T follicular helper cell (primary cell): ENCODE data around the gene PNMA8B.

ENCODE experiments used
- DNase-seq: peaks from one replicate; pipeline ENCODE4 v3.0.0-alpha.2; 2020; ENCODE audit warnings: low read depth

The PNMA8B gene

DNA sequence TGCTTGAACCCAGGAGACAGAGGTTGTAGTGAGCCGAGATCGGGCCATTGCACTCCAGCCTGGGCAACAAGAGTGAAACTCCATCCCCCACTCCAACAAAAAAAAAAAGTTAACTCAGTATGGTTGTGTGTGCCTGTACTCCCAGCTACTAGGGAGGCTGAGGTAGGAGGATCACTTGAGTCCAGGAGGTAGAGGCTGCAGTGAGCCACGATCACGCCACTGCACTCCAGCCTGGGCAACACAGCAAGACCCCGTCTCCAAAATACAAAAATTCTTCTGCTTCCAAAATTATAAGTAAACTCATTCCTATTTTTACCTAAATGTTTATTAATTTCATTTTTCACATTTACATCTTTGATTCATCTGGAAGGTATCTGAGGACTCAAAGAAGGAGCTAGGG lies 38.7 kb downstream of the PNMA8B start:
- no peak for DNase-seq

DNA sequence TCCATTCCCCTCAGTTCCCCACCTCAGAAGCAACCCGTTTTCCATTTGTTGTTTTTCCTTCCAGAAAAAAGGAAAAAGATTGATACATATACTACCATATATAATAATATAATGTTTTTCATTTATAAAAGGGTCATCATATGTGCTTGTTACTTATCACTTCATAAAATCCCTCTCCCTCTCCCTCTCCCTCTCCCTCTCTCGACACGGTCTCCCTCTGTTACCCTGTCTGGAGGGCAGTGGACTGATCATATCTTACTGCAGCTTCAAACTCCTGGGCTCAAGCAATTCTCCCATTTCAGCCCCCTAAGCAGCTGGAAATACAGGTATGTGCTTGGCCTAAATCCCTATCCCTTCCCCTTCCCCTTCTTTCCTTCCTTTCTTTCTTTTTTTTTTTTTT lies 41.4 kb downstream of the PNMA8B start:
- DNase-seq: no peak

DNA sequence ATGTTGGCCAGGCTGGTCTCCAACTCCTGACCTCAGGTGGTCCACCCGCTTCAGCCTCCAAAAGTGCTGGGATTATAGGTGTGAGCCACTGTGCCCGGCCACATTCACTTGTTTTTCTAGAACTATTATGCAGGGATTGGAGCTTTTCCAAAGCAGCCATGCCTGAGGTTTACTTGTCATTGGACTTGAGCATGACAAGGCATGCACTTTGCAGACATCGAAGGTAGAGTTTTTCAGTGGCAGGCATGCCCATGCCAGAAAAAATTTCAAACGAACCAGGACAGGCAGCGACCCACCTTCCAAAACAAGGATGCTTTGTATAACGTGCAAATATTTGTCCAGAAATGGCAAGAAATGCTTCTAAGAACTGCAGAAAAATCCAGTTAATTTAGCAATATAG lies 42.0 kb downstream of the PNMA8B start:
- no peak for DNase-seq

DNA sequence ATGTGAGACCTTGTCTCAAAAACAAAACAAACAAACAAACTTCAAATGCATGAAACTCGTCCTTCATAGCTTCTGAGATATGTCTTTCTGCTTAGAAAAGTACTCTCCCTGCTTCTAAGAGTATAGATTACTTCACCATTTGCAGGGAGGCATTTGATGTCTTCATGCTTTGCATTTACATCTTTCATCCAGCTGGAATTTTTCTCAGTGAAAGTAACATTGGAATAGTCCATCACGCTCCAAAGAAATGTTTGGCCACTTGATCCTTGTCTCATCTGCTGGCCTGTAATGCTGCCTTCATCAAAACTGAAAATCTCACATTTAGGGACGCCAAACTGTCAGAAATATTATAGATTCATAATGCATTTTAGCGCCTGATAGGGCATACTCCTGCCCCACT lies 43.5 kb downstream of the PNMA8B start:
- DNase-seq: no peak

DNA sequence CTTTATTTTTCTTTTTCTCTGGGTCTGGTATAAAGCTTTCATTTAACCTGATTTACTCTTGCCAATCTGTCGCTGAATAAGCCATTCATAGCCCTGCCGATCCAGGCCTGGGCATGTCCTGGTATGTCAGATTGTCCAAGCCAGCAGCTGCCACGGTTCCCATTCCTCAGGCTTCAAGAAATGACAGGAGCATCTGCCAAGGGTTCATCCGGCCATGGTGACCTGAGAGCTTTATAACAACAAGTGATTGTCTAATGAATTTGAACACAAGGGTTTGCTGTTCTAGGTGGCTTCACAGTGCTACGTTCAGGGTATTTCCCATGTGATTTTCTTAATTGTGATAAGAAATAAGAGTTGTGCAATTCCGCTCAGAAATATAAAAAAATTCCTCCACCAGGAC lies 44.3 kb downstream of the PNMA8B start:
- DNase-seq: no peak

DNA sequence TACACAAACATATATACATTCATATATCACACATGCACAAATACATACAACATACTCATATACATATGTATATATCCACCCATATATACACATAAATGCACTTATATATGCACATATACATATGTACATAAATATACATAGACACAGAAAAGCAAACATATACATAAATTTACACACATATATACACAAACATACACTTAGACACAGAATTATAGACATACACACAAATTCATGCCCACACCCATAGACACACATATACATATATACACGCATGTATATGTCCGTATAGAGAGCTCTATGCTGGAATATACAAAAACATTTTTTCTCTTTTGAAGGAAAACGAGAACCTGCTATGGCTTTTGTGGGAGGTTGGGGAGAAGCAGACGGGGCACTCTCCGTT lies 44.9 kb downstream of the PNMA8B start:
- no peak for DNase-seq

DNA sequence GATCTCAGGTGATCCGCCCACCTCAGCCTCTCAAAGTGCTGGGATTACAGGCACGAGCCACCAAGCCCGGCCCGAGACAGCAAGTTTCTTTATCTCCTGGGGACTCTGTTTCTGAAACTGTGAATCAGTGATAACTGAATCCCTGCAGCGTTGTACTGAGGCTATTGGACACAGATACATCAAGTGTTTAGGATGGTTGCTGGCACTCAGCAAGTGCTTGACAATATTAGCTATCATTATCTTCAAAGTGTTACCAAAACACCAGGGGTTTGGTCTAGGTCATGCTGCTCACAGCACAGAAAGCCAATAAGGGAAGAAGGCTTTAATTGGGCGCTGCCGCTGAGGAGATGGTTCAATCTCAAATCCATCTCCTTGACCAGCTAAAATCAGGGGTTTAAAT lies 46.4 kb downstream of the PNMA8B start:
- no peak for DNase-seq

DNA sequence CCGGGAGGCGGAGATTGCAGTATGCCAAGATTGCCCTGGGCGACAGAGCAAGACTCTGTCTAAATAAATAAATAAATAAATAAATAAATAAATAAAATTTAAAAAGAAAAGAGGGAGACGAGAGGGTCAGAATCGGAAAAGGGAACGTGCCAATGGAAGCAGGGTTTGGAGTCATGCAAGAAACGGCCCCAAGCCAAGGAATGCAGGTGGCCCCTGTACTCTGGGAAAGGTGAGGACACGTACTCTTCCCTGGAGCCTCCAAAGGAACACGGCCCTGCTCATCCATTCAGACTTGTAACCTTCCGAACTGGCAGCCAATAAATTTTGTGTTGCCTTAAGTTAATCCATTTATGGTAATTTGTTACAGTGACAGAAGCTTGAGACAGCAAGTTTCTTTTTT lies 47.1 kb downstream of the PNMA8B start:
- DNase-seq: no peak

DNA sequence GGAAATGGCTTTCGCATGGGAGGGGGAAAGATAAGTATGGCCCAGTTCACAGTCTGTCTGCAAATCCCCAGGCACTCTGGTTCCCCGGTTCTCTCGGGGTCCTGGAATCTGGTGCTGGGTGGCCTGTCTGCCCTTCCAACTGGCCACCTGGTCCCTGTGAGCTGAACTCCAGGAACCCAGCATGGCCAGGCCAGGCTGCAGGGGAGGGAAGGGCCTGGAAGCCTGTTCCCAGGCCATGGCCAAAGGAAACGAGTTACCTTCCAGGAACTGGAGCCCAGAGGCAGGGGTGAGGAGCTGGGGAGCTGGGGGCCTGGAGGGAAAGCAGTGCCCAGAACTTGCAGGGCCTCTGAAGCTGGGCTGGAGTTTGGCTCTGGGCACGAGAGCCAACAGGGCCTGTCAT lies 47.8 kb downstream of the PNMA8B start:
- no peak for DNase-seq

DNA sequence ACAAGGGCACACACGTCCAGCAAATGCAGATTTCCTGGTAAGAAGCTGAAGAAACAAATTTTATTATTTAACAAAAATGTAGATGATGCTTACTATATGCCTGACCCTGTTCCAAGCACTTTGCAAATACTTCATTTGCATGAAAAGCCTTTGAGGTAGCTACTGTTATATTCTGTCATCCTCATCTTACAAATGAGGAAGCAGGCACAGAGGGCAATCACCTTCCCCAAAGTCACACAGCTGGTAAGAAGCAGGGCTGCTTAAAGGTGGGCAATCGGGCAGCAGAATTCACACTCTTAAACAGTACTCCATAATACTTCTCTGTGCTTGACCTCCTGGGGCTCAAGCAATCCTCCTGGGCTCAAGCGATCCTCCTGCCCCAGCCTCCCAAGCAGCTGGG lies 48.7 kb downstream of the PNMA8B start:
- no peak for DNase-seq

DNA sequence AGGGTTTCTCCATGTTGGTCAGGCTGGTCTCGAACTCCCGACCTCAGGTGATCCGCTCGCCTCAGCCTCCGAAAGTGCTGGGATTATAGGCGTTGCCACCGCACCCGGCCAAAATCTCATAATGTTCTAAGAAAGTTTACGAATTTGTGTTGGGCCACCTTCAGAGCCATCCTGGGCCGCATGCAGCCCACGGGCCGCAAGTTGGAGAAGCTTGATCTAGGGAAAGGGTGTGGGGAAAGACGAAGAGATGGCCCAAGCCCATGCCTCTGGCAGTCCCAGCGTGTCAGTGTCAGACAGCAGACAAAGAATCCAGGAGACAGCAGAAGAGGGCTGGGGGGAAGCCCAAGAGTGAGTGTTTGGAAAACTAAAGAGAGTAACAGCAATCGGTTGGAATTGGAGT lies 49.6 kb downstream of the PNMA8B start:
- no peak for DNase-seq

DNA sequence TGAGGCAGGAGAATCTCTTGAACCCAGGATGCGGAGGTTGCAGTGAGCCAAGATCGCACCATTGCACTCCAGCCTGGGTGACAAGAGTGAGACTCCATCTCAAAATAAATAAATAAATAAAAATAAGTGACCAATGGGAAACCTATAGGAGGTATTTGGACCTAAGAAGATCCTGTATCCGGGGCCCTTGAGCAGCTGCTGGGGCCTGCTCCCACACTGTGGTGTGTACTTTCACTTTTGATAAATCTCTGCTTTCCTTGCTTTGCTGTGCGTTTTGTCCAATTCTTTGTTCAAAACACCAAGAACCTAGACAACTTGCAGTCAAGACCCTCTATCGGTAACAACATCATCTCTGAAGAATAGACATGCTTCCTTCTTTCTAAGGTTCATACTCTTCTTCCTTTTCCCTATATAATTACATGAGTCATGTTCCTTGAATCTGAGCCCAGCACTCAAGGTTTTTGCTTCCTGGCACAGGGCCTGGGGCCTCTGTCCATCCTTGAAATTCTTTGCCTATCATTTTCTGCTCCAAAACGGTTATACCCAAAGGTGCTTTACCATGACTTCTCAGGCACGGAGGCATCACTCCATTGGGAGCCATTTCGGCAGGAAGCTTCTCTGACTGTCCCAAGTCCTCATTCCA lies 52.7 kb downstream of the PNMA8B start:
- no peak for DNase-seq

DNA sequence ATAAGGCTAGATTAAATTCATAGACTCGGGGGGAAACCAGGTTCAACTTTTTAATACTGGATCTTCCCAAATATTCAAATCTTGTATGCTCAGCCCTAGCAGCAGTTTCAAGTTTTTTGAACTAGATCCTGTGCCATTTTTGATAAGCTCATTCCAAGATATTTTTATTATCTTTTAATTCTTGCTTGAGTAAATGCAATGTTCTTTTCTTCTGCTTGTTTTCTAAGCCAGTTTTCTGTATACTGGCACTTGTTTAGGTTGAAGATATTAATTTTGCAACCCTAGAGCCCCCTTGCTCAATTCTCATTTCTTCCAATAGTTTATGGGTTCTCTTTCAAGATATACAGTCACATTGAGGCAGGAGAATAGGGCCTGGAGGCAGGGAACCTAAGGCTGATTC lies 53.8 kb downstream of the PNMA8B start:
- no peak for DNase-seq
